IMR-90 (cell line): ENCODE results near the gene CDKN2B-AS1. TPM values are rescaled to one million over a fixed set of nuclear protein-coding genes. Genes with fewer than 3 reads are reported as not detected.
A peak's percentile ranks its signal among the peaks of the same experiment; 100 is the strongest.

Source experiments
- ATAC-seq: fragments of 200-7000 bp; cut with Tn5 transposase; 2 replicates; pipeline ENCODE4 v1.9.1; 2020; ENCODE audit warnings: low read depth, mild to moderate bottlenecking, moderate library complexity
- BruUV-seq: library from RNA; stranded (reverse); fragments of 400-500 nt; replicated peaks from 2 replicates; lab custom pipeline; 2021; lab: Mats Ljungman, UMichigan
- CTCF ChIA-PET: fragments of 300-600 bp; formaldehyde crosslinking; extraction: SDS; loops from one replicate; lab custom pipeline; 2021; ENCODE audit warnings: antibody characterized with exemption; lab: Yijun Ruan, JAX
- POLR2A ChIA-PET: fragments of 300-600 bp; sonication (Branson Sonifier 250); formaldehyde crosslinking; loops from one replicate; lab custom pipeline; 2022; ENCODE audit warnings: antibody characterized with exemption; ENCODE audit not compliant: unreplicated experiment; lab: Charles Lee
- DNase-seq: peaks from one replicate; pipeline ENCODE4 v3.0.0; 2013
- H2AFZ ChIP-seq: replicated peaks from 2 replicates; pipeline ENCODE3; 2013; ENCODE audit warnings: low read length, mild to moderate bottlenecking; ENCODE audit not compliant: poor library complexity
- H2AK5ac ChIP-seq: 2 replicates; pipeline ENCODE4 v1.6.1; 2013; ENCODE audit warnings: low read depth, low read length, inconsistent platforms
- H2AK9ac ChIP-seq: replicated peaks from 2 replicates; pipeline ENCODE3; 2013; ENCODE audit warnings: mild to moderate bottlenecking, low read depth, low read length, moderate library complexity; ENCODE audit not compliant: poor library complexity
- H2BK120ac ChIP-seq: 2 replicates; pipeline ENCODE4 v1.6.1; 2013; ENCODE audit warnings: low read depth, low read length, inconsistent platforms
- H2BK15ac ChIP-seq: 3 replicates; pipeline ENCODE4 v1.6.1; 2013; ENCODE audit warnings: low read depth, low read length, inconsistent platforms
- H2BK20ac ChIP-seq: 2 replicates; pipeline ENCODE4 v1.6.1; 2013; ENCODE audit warnings: low read depth, mild to moderate bottlenecking, inconsistent platforms, low read length, moderate library complexity
- H2BK5ac ChIP-seq: 2 replicates; pipeline ENCODE4 v1.6.1; 2013; ENCODE audit warnings: mild to moderate bottlenecking, low read depth, low read length, inconsistent platforms; ENCODE audit not compliant: poor library complexity, severe bottlenecking
- H3K14ac ChIP-seq: replicated peaks from 2 replicates; pipeline ENCODE4 v1.6.1; 2013; ENCODE audit warnings: low read depth, low read length, inconsistent platforms
- H3K18ac ChIP-seq: 2 replicates; pipeline ENCODE4 v1.6.1; 2013; ENCODE audit warnings: low read depth, low read length, control low read depth
- H3K23ac ChIP-seq: 2 replicates; pipeline ENCODE4 v1.6.1; 2013; ENCODE audit warnings: low read depth, low read length, inconsistent platforms
- H3K27ac ChIP-seq: 2 replicates; pipeline ENCODE4 v1.5.1; 2013; ENCODE audit warnings: mild to moderate bottlenecking, control low read depth, low read length; ENCODE audit not compliant: insufficient read depth
- H3K27me3 ChIP-seq: 2 replicates; pipeline ENCODE4 v1.6.1; 2013; ENCODE audit warnings: low read length; ENCODE audit not compliant: control insufficient read depth, insufficient read depth
- H3K36me3 ChIP-seq: 2 replicates; pipeline ENCODE4 v1.6.1; 2013; ENCODE audit warnings: low read length, mixed read lengths; ENCODE audit not compliant: control insufficient read depth, insufficient read depth
- H3K4ac ChIP-seq: 2 replicates; pipeline ENCODE4 v1.6.1; 2013; ENCODE audit warnings: low read depth, low read length, inconsistent platforms
- H3K4me1 ChIP-seq: 2 replicates; pipeline ENCODE4 v1.6.1; 2013; ENCODE audit warnings: low read length, mixed read lengths; ENCODE audit not compliant: control insufficient read depth, insufficient read depth
- H3K4me2 ChIP-seq: 2 replicates; pipeline ENCODE4 v1.6.1; 2013; ENCODE audit warnings: low read depth, mild to moderate bottlenecking, control low read depth, low read length, moderate library complexity
- H3K4me3 ChIP-seq: 2 replicates; pipeline ENCODE4 v1.5.1; 2013; ENCODE audit warnings: low read depth, mild to moderate bottlenecking, control low read depth, low read length, moderate library complexity; ENCODE audit not compliant: insufficient read depth
- H3K56ac ChIP-seq: 2 replicates; pipeline ENCODE4 v1.6.1; 2013; ENCODE audit warnings: low read length, inconsistent platforms; ENCODE audit not compliant: insufficient read depth; ENCODE audit errors: extremely low read depth
- H3K79me1 ChIP-seq, 2 experiments: 2 replicates each; pipeline ENCODE4 v1.6.1; 2013; ENCODE audit warnings: low read length in 2 of 2, inconsistent platforms in 1 of 2, low read depth in 1 of 2
- H3K9ac ChIP-seq: 2 replicates; pipeline ENCODE4 v1.6.1; 2013; ENCODE audit warnings: low read depth, low read length, control low read depth
- H3K9me1 ChIP-seq: 2 replicates; pipeline ENCODE4 v1.6.1; 2013; ENCODE audit warnings: low read length, inconsistent platforms; ENCODE audit not compliant: insufficient read depth
- H3K9me3 ChIP-seq: 2 replicates; pipeline ENCODE4 v1.6.1; 2013; ENCODE audit warnings: low read length; ENCODE audit not compliant: control insufficient read depth, insufficient read depth
- H4K20me1 ChIP-seq: 2 replicates; pipeline ENCODE4 v1.6.1; 2013; ENCODE audit warnings: low read length, inconsistent platforms; ENCODE audit not compliant: insufficient read depth
- H4K5ac ChIP-seq: 2 replicates; pipeline ENCODE4 v1.6.1; 2013; ENCODE audit warnings: mild to moderate bottlenecking, low read depth, low read length, control low read depth
- H4K8ac ChIP-seq, 2 experiments: 2 replicates each; pipeline ENCODE4 v1.6.1; 2013; ENCODE audit warnings: low read depth in 2 of 2, low read length in 2 of 2, control low read depth in 1 of 2, inconsistent platforms in 1 of 2
- H4K91ac ChIP-seq: 2 replicates; pipeline ENCODE4 v1.6.1; 2013; ENCODE audit warnings: low read depth, low read length, inconsistent platforms; ENCODE audit not compliant: insufficient read depth
- CEBPB ChIP-seq: IDR thresholded peaks from 2 replicates; pipeline ENCODE4 v1.6.1; 2012; ENCODE audit warnings: low read depth, low read length, improper control_type of control experiment
- CHD1 ChIP-seq: IDR thresholded peaks from 2 replicates; pipeline ENCODE4 v1.6.1; 2012; ENCODE audit warnings: low read depth, low read length, improper control_type of control experiment
- CTCF ChIP-seq: conservative IDR thresholded peaks from 2 replicates; pipeline ENCODE4 v1.5.1; 2012; ENCODE audit warnings: mild to moderate bottlenecking, low read depth, low read length, improper control_type of control experiment
- RAD21 ChIP-seq: IDR thresholded peaks from 2 replicates; pipeline ENCODE4 v1.6.1; 2012; ENCODE audit warnings: low read length, improper control_type of control experiment
- WGBS, 2 experiments: methylation state at CpG; one replicate each; pipeline versions ENCODE4 v1.1.5 to v1.1.7; 2013; ENCODE audit warnings: missing lambda C conversion rate in 2 of 2; ENCODE audit not compliant: insufficient read length in 1 of 2; ENCODE audit errors: extremely low coverage in 2 of 2; 5-methylcytosine and 5-hydroxymethylcytosine counted together
- dilution Hi-C: fragments of 300-500 bp; cut with HindIII; formaldehyde crosslinking; loops from one replicate; pipeline ENCODE4 v1.14.3; 2018; ENCODE audit warnings: low sequenced_read_pairs; ENCODE audit not compliant: unreplicated experiment
- in situ Hi-C: fragments of 300-500 bp; cut with MboI; formaldehyde crosslinking; loops from 3 replicates; pipeline ENCODE4 v1.14.3; 2019; ENCODE audit warnings: low sequenced_read_pairs, inconsistent platforms, mixed read lengths
- intact Hi-C: fragments of 100-400 bp; cut with micrococcal nuclease; formaldehyde crosslinking; loops from 2 replicates; pipeline ENCODE4 v1.10.0; 2022
- polyA plus RNA-seq, 3 experiments: library from polyadenylated mRNA; depleted of rRNA; stranded (reverse); fragments of >200 nt; gene quantifications; 2 replicates each; pipeline ENCODE4 v1.2.3, GENCODE V29; 2012; ENCODE audit warnings: low replicate concordance in 1 of 3
- total RNA-seq: library from RNA; depleted of rRNA; stranded (reverse); fragments of >200 nt; gene quantifications from 2 replicates; pipeline ENCODE4 v1.2.3, GENCODE V29; 2012

Gene CDKN2B-AS1
- total and polyA plus RNA-seq, 2 of the 4 experiments (the other 2 are of a cell fraction), result 1.0 to 1.1 TPM

- peak overlapping the region; percentile 43; the same call in 1 of the 2 replicates for H3K4me2 ChIP-seq
- H3K18ac ChIP-seq, result peak overlapping the region; percentile 0; the same call in 1 of the 2 replicates
- no peak overlapping the region for H2AFZ ChIP-seq
- peak overlapping the region; percentile 59 for H2BK20ac ChIP-seq
- H3K4ac ChIP-seq, result no peak overlapping the region
- intact Hi-C loops (no loop called here), dilution Hi-C loops (no loop called here), in situ Hi-C loops (no loop called here)
- H4K8ac ChIP-seq, result peak overlapping the region in 1 of 2 experiments; percentile 8; a peak in 1 of 4 replicates
- no peaks in the 10 kb centered on the region for H4K20me1 ChIP-seq
- no peak overlapping the region for H4K5ac ChIP-seq
- H3K56ac ChIP-seq, result no peak overlapping the region
- H2AK5ac ChIP-seq, result peak overlapping the region; percentile 71; the same call in 1 of the 2 replicates
- peaks cover 4% of the 10 kb centered on the region for H3K4me1 ChIP-seq
- H2AK9ac ChIP-seq, result no peak overlapping the region
- peaks cover 3% of the 10 kb centered on the region for H3K9me1 ChIP-seq
- peak overlapping the region; percentile 2; the same call in 1 of the 2 replicates for H2BK120ac ChIP-seq
- no peaks in the 10 kb centered on the region for H3K79me1 ChIP-seq
- peak overlapping the region; percentile 83; the same call in 2 of the 3 replicates for H2BK15ac ChIP-seq
- peak overlapping the region; percentile 63 for H2BK5ac ChIP-seq
- BruUV-seq, result no TSS peak
- no peak overlapping the region for H3K27ac ChIP-seq
- POLR2A ChIA-PET, result no interaction called here
- CTCF ChIA-PET, result interaction anchor here (0.7 to 6.4 kb wide), 7 partner anchors 18 to 223 kb away, joined by 3 to 34 read pairs (median 7); partner anchors contain the start of gene CDKN2B
- peak; percentile 48 for DNase-seq
- H4K91ac ChIP-seq, result no peak overlapping the region
- no peaks in the 10 kb centered on the region for H3K27me3 ChIP-seq
- WGBS, 2 experiments, result no CpG with 5 or more reads among the region's 4 CpGs
- H3K36me3 ChIP-seq, result peaks cover 3% of the 10 kb centered on the region; the same call in 1 of the 2 replicates
- no peak overlapping the region for H3K9ac ChIP-seq
- H3K14ac ChIP-seq, result 0 out of 2 replicates have a peak overlapping the region, but pooled peaks have one; percentile 16
- H3K23ac ChIP-seq, result peak overlapping the region; percentile 65; the same call in 1 of the 2 replicates
- no peaks in the 10 kb centered on the region for H3K9me3 ChIP-seq
- no peak overlapping the region for H3K4me3 ChIP-seq
- no peak for ATAC-seq
- TF ChIP-seq CHD1, result no peak
- TF ChIP-seq CEBPB, result peak; percentile 73
- no peak for TF ChIP-seq CTCF
- no peak for TF ChIP-seq RAD21
These were observed 42.5 kb downstream of the CDKN2B-AS1 start for GRCh38 chr9:22036866-22037626.
